GM23248 (cell line): ENCODE data around the gene DUS3L. TPM values are rescaled to one million over a fixed set of nuclear protein-coding genes. Genes with fewer than 3 reads are reported as not detected.

ENCODE experiments used
- DNase-seq: peaks from one replicate; pipeline ENCODE4 v3.0.0-alpha.2; 2015
- H2AFZ ChIP-seq: fragments of 200-600 bp; sonication (generic); 2 replicates; pipeline ENCODE4 v1.6.1; 2016; ENCODE audit warnings: antibody characterized with exemption
- H3F3A ChIP-seq: fragments of 200-600 bp; sonication (generic); 2 replicates; pipeline ENCODE4 v1.6.1; 2016; ENCODE audit warnings: mild to moderate bottlenecking, antibody characterized with exemption, mixed run types; ENCODE audit not compliant: insufficient read depth
- H3K27ac ChIP-seq: fragments of 200-600 bp; sonication (generic); 2 replicates; pipeline ENCODE4 v1.5.1; 2016; ENCODE audit warnings: mild to moderate bottlenecking
- H3K27me3 ChIP-seq: fragments of 200-600 bp; sonication (generic); replicated peaks from 2 replicates; pipeline ENCODE4 v1.6.1; 2016; ENCODE audit warnings: mild to moderate bottlenecking; ENCODE audit not compliant: insufficient read depth
- H3K36me3 ChIP-seq: fragments of 200-600 bp; sonication (generic); 2 replicates; pipeline ENCODE4 v1.6.1; 2016; ENCODE audit warnings: low read depth, mild to moderate bottlenecking
- H3K4me1 ChIP-seq: fragments of 200-600 bp; sonication (generic); 2 replicates; pipeline ENCODE4 v1.6.1; 2016; ENCODE audit warnings: mild to moderate bottlenecking; ENCODE audit not compliant: insufficient read depth
- H3K4me2 ChIP-seq: fragments of 200-600 bp; sonication (generic); one replicate; pipeline ENCODE4 v1.6.1; 2016; ENCODE audit warnings: mild to moderate bottlenecking; ENCODE audit not compliant: unreplicated experiment
- H3K4me3 ChIP-seq: fragments of 200-600 bp; sonication (generic); 2 replicates; pipeline ENCODE4 v1.5.1; 2016; ENCODE audit warnings: mild to moderate bottlenecking
- H3K79me2 ChIP-seq: fragments of 200-600 bp; sonication (generic); 2 replicates; pipeline ENCODE4 v1.6.1; 2016; ENCODE audit warnings: mild to moderate bottlenecking; ENCODE audit not compliant: insufficient read depth
- H3K9ac ChIP-seq: fragments of 200-600 bp; sonication (generic); 2 replicates; pipeline ENCODE4 v1.6.1; 2016; ENCODE audit warnings: mild to moderate bottlenecking
- H3K9me2 ChIP-seq: fragments of 200-600 bp; sonication (generic); 2 replicates; pipeline ENCODE4 v1.6.1; 2016; ENCODE audit warnings: mixed run types, mild to moderate bottlenecking, moderate library complexity; ENCODE audit not compliant: insufficient read depth
- H3K9me3 ChIP-seq: fragments of 200-600 bp; sonication (generic); one replicate; pipeline ENCODE4 v1.6.1; 2017; ENCODE audit warnings: low read depth
- H4K20me1 ChIP-seq: fragments of 200-600 bp; sonication (generic); 2 replicates; pipeline ENCODE4 v1.6.0; 2016; ENCODE audit not compliant: insufficient read depth
- EZH2 ChIP-seq: fragments of 200-600 bp; sonication (generic); IDR thresholded peaks from 2 replicates; pipeline ENCODE4 v1.6.1; 2018; ENCODE audit warnings: antibody characterized with exemption, mild to moderate bottlenecking; ENCODE audit not compliant: insufficient read depth, poor library complexity, severe bottlenecking
- EZH2phosphoT487 ChIP-seq: fragments of 200-600 bp; sonication (generic); IDR thresholded peaks from 2 replicates; pipeline ENCODE4 v1.6.1; 2018; ENCODE audit warnings: antibody characterized with exemption, moderate library complexity, mild to moderate bottlenecking, low read depth; ENCODE audit not compliant: insufficient read depth
- WGBS, 2 experiments: methylation state at CpG; one replicate each; pipeline ENCODE4 v1.1.6; 2015 to 2017; ENCODE audit warnings: low lambda C conversion rate in 2 of 2, low coverage in 1 of 2; ENCODE audit errors: missing lambda C conversion rate in 2 of 2; 5-methylcytosine and 5-hydroxymethylcytosine counted together
- in situ Hi-C: fragments of 300-500 bp; cut with MboI; formaldehyde crosslinking; loops from 2 replicates; pipeline ENCODE4 v1.15.0; 2020
- polyA plus RNA-seq: library from polyadenylated mRNA; unstranded; fragments of >200 nt; fragmentation: Nextera tagmentation; extraction: Ambion mirVana; gene quantifications from 2 replicates; pipeline ENCODE4 v1.2.1, GENCODE V29; 2016
- total RNA-seq: library from RNA; depleted of rRNA; stranded (reverse); fragments of >200 nt; shearing (Covaris generic); gene quantifications from 2 replicates; pipeline ENCODE4 v1.2.3, GENCODE V29; 2014

DUS3L gene
- total and polyA plus RNA-seq, 2 experiments from 2014 or later = 17.1 to 18.6 TPM

DNA sequence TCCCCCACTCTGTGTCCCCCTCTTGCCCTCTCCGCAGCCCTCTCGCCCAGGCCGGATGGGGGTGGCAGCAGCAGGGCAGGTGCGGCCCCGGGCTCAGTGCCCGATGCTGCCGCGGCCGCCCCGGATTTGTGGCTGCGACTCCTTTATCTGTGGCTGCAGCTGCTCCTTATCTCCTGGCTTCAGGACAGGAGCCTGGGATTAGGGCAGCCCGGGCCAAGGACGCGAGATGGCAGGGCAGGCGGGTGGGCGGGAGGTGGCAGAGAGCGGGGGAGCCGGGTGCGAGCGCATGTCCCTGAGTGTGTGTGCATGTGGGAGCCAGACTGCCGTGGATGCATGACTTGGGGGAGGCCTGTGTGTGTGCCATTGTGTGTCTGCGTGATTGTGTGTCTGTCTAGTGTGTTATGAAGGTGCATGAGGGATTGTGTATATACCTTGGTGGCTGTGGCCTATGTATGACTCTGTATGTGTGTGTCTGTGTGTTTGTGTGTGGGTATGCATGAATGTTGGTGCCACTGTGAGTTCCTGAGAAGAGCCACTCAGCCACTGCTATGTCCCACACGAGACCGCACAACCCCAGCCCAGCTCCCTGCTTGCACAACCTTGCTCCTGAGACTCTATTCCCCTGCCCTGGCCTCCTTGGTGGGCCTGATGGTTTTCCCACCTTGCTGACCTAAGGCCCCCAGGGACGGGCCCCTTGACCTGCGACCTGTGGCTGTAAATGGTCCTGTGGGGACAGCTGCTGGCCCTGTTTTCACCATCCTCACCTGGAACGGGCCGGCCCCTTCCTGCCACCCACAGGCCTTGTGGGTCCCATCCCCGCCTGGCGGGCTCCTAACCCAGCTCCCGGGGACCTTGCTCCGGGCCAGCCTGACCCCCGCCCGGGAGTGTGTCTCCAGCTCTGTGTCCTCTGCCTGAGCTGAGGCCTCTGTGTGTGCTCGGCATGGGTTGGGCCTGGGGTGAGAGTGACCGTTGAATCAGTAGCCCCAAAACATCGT is 8.6 kb upstream of the DUS3L start:
- Histone ChIP-seq H2AFZ (no peak overlapping the region), H3K4me1 (no peaks in the 10 kb centered on the region), H3K27ac (no peak overlapping the region), H3K36me3 (no peaks in the 10 kb centered on the region), H3K27me3 (peaks cover 5% of the 10 kb centered on the region), H3K79me2 (no peaks in the 10 kb centered on the region), H3K9ac (no peak overlapping the region), H3K4me3 (no peak overlapping the region), H4K20me1 (no peaks in the 10 kb centered on the region), H3K9me2 (no peaks in the 10 kb centered on the region), H3F3A (no peaks in the 10 kb centered on the region), H3K4me2 (no peak overlapping the region), H3K9me3 (no peaks in the 10 kb centered on the region)
- in situ Hi-C loops = loop anchor here (5.0 kb wide), 1 partner anchor 93 kb away; no protein-coding TSS in a partner anchor
- no peak for DNase-seq
- TF ChIP-seq EZH2 = no peak
- no peak for TF ChIP-seq EZH2phosphoT487
- WGBS, 2 experiments = 77% methylated on average over 28 to 37 of the region's 37 CpGs

DNA sequence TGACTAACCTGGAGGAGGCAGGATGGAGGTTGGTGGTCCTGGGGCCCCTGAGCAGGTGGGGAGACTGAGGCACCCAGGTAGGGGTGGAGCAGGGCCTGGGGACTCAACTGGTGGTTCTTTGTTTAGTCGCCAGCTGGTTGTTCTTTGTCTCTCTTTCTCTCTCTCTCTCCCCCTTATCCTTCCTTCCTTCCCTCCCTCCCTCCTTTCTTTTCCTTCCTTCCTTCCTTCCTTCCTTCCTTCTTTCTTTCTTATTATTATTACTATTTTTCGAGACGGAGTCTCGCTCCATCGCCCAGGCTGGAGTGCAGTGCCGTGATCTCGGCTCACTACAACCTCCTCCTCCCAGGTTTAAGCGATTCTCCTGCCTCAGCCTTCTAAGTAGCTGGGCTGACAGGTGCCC is 7.3 kb upstream of the DUS3L start:
- Histone ChIP-seq H3K79me2 (no peaks in the 10 kb centered on the region), H3K36me3 (no peaks in the 10 kb centered on the region), H2AFZ (no peak overlapping the region), H3K27me3 (no peaks in the 10 kb centered on the region; the same call in 1 of the 2 replicates), H4K20me1 (no peaks in the 10 kb centered on the region), H3K4me3 (no peak overlapping the region), H3K4me2 (no peak overlapping the region), H3K27ac (no peak overlapping the region), H3K9me2 (no peaks in the 10 kb centered on the region), H3F3A (no peaks in the 10 kb centered on the region), H3K4me1 (no peaks in the 10 kb centered on the region), H3K9ac (no peak overlapping the region), H3K9me3 (no peaks in the 10 kb centered on the region)
- DNase-seq = no peak
- WGBS, 2 experiments = 85 to 94% methylated on average over 7 to 8 of the region's 8 CpGs
- in situ Hi-C loops = no loop called here
- TF ChIP-seq EZH2phosphoT487 = no peak
- TF ChIP-seq EZH2 = no peak

GRCh38 chr19:5795382-5795919 is 4.5 kb upstream of the DUS3L start:
- Histone ChIP-seq H3K9ac (no peak overlapping the region), H2AFZ (no peak overlapping the region), H3K4me3 (no peak overlapping the region), H3F3A (no peaks in the 10 kb centered on the region), H3K9me2 (no peaks in the 10 kb centered on the region), H3K9me3 (no peaks in the 10 kb centered on the region), H3K27ac (no peak overlapping the region), H3K79me2 (no peaks in the 10 kb centered on the region), H3K27me3 (no peaks in the 10 kb centered on the region), H3K4me1 (no peaks in the 10 kb centered on the region), H4K20me1 (no peaks in the 10 kb centered on the region), H3K36me3 (no peaks in the 10 kb centered on the region), H3K4me2 (no peak overlapping the region)
- no peak for DNase-seq
- in situ Hi-C loops = no loop called here
- TF ChIP-seq EZH2phosphoT487 = no peak
- no peak for TF ChIP-seq EZH2
- 93 to 95% methylated on average over 7 of the region's 7 CpGs for WGBS, 2 experiments

- 67 to 71% methylated on average over 3 of the region's 3 CpGs for WGBS, 2 experiments
- Histone ChIP-seq H2AFZ (no peak overlapping the region), H3K9ac (no peak overlapping the region), H3K4me3 (no peak overlapping the region), H3K9me2 (no peaks in the 10 kb centered on the region), H3K4me2 (no peak overlapping the region), H3K9me3 (no peaks in the 10 kb centered on the region), H3F3A (no peaks in the 10 kb centered on the region), H3K27me3 (no peaks in the 10 kb centered on the region), H3K36me3 (no peaks in the 10 kb centered on the region), H3K79me2 (peaks cover 15% of the 10 kb centered on the region), H4K20me1 (no peaks in the 10 kb centered on the region), H3K4me1 (no peaks in the 10 kb centered on the region), H3K27ac (no peak overlapping the region)
- DNase-seq = no peak
- TF ChIP-seq EZH2phosphoT487 (no peak), EZH2 (no peak)
- in situ Hi-C loops = no loop called here
These were observed 2.2 kb upstream of the DUS3L start for GRCh38 chr19:5793188-5793587.
